ENCODE measurements around the gene MBD2.

Gene MBD2

GRCh38 chr18:54147439-54147838 lies 77.0 kb downstream of the MBD2 start:
- H3K4me3 ChIP-seq (ENCODE audit: low read depth, low read length), result no peak overlapping the region
- no peaks in the 10 kb centered on the region for H3K36me3 ChIP-seq
- H3K9me3 ChIP-seq (ENCODE audit: severe bottlenecking), result peaks cover 10% of the 10 kb centered on the region
- H3K27ac ChIP-seq, result no peak overlapping the region
- TF ChIP-seq CTCF (IDR thresholded peaks at IDR 0.05; ENCODE audit: low read depth, low read length), result no peak
- no peak for DNase-seq
- H3K27me3 ChIP-seq (ENCODE audit: insufficient read depth, low read depth, severe bottlenecking), result peaks cover 67% of the 10 kb centered on the region

GRCh38 chr18:54141041-54141608 lies 83.3 kb downstream of the MBD2 start:
- Histone ChIP-seq H3K9me3 (ENCODE audit: severe bottlenecking) (peaks cover 20% of the 10 kb centered on the region), H3K27ac (no peak overlapping the region), H3K4me3 (ENCODE audit: low read depth, low read length) (no peak overlapping the region), H3K36me3 (no peaks in the 10 kb centered on the region), H3K27me3 (ENCODE audit: insufficient read depth, low read depth, severe bottlenecking) (peaks cover 92% of the 10 kb centered on the region)
- no peak for TF ChIP-seq CTCF (IDR thresholded peaks at IDR 0.05; ENCODE audit: low read depth, low read length)
- DNase-seq, result no peak

- no peak overlapping the region for H3K4me3 ChIP-seq (ENCODE audit: low read depth, low read length)
- no peaks in the 10 kb centered on the region for H3K36me3 ChIP-seq
- no peak for DNase-seq
- H3K9me3 ChIP-seq (ENCODE audit: severe bottlenecking), result peaks cover 20% of the 10 kb centered on the region
- TF ChIP-seq CTCF (IDR thresholded peaks at IDR 0.05; ENCODE audit: low read depth, low read length), result no peak
- peaks cover 94% of the 10 kb centered on the region for H3K27me3 ChIP-seq (ENCODE audit: insufficient read depth, low read depth, severe bottlenecking)
- H3K27ac ChIP-seq, result no peak overlapping the region
Measured at GRCh38 chr18:54140641-54141040, 83.8 kb downstream of the MBD2 start.

GRCh38 chr18:54135216-54135615 lies 89.3 kb downstream of the MBD2 start:
- Histone ChIP-seq H3K4me3 (ENCODE audit: low read depth, low read length) (no peak overlapping the region), H3K27ac (no peak overlapping the region), H3K9me3 (ENCODE audit: severe bottlenecking) (peaks cover 10% of the 10 kb centered on the region), H3K36me3 (no peaks in the 10 kb centered on the region), H3K27me3 (ENCODE audit: insufficient read depth, low read depth, severe bottlenecking) (peaks cover 60% of the 10 kb centered on the region)
- no peak for TF ChIP-seq CTCF (IDR thresholded peaks at IDR 0.05; ENCODE audit: low read depth, low read length)
- DNase-seq, result no peak

GRCh38 chr18:54134053-54134452 lies 90.4 kb downstream of the MBD2 start:
- Histone ChIP-seq H3K27me3 (ENCODE audit: insufficient read depth, low read depth, severe bottlenecking) (peaks cover 55% of the 10 kb centered on the region), H3K36me3 (no peaks in the 10 kb centered on the region), H3K27ac (no peak overlapping the region), H3K9me3 (ENCODE audit: severe bottlenecking) (peaks cover 3% of the 10 kb centered on the region), H3K4me3 (ENCODE audit: low read depth, low read length) (no peak overlapping the region)
- DNase-seq, result no peak
- TF ChIP-seq CTCF (IDR thresholded peaks at IDR 0.05; ENCODE audit: low read depth, low read length), result no peak

GRCh38 chr18:54130631-54131030 lies 93.8 kb downstream of the MBD2 start:
- no peaks in the 10 kb centered on the region for H3K9me3 ChIP-seq (ENCODE audit: severe bottlenecking)
- H3K27ac ChIP-seq, result no peak overlapping the region
- H3K4me3 ChIP-seq (ENCODE audit: low read depth, low read length), result no peak overlapping the region
- no peak for DNase-seq
- peaks cover 48% of the 10 kb centered on the region for H3K27me3 ChIP-seq (ENCODE audit: insufficient read depth, low read depth, severe bottlenecking)
- no peak for TF ChIP-seq CTCF (IDR thresholded peaks at IDR 0.05; ENCODE audit: low read depth, low read length)
- no peaks in the 10 kb centered on the region for H3K36me3 ChIP-seq
